A673 (cell line): ENCODE data around the gene KDM8. TPM values are rescaled to one million over a fixed set of nuclear protein-coding genes. Genes with fewer than 3 reads are reported as not detected.

Experiments used
- BruUV-seq: library from RNA; stranded (reverse); fragments of 400-500 nt; replicated peaks from 2 replicates; lab custom pipeline; 2021; lab: Mats Ljungman, UMichigan
- CTCF ChIA-PET: fragments of 300-600 bp; sonication (Branson Sonifier 250); formaldehyde crosslinking; loops from one replicate; lab custom pipeline; 2022; ENCODE audit warnings: antibody characterized with exemption; lab: Charles Lee
- POLR2A ChIA-PET: fragments of 300-600 bp; sonication (Branson Sonifier 250); formaldehyde crosslinking; loops from one replicate; lab custom pipeline; 2022; ENCODE audit warnings: antibody characterized with exemption; ENCODE audit not compliant: low non-redundant PET; lab: Charles Lee
- DNase-seq: peaks from one replicate; pipeline ENCODE4 v3.0.0-alpha.2; 2015; ENCODE audit warnings: low spot score
- H3K27ac ChIP-seq: fragments of 200-600 bp; sonication (generic); 2 replicates; pipeline ENCODE4 v1.5.1; 2016; ENCODE audit warnings: mixed run types, low read depth, mild to moderate bottlenecking, mixed read lengths, antibody characterized with exemption, low read length; ENCODE audit not compliant: poor library complexity, severe bottlenecking
- H3K27me3 ChIP-seq: fragments of 200-600 bp; sonication (generic); replicated peaks from 2 replicates; pipeline ENCODE4 v1.6.1; 2017; ENCODE audit warnings: mixed run types, low read depth, mild to moderate bottlenecking, mixed read lengths, antibody characterized with exemption, low read length; ENCODE audit not compliant: insufficient read depth, poor library complexity
- H3K36me3 ChIP-seq: fragments of 200-600 bp; sonication (generic); 2 replicates; pipeline ENCODE4 v1.6.1; 2016; ENCODE audit warnings: mixed run types, mild to moderate bottlenecking, mixed read lengths, antibody characterized with exemption, low read length; ENCODE audit not compliant: insufficient read depth, poor library complexity, severe bottlenecking
- H3K4me1 ChIP-seq: fragments of 200-600 bp; sonication (generic); 2 replicates; pipeline ENCODE4 v1.6.1; 2017; ENCODE audit warnings: mixed run types, mild to moderate bottlenecking, mixed read lengths, antibody characterized with exemption, low read length; ENCODE audit not compliant: insufficient read depth, poor library complexity, severe bottlenecking
- H3K4me3 ChIP-seq: fragments of 200-600 bp; sonication (generic); 2 replicates; pipeline ENCODE4 v1.5.1; 2016; ENCODE audit warnings: low read depth, mixed run types, mild to moderate bottlenecking, mixed read lengths, low read length; ENCODE audit not compliant: poor library complexity, severe bottlenecking
- H3K9me3 ChIP-seq: fragments of 200-600 bp; sonication (generic); 2 replicates; pipeline ENCODE4 v1.6.1; 2016; ENCODE audit warnings: mixed run types, low read depth, mild to moderate bottlenecking, mixed read lengths, antibody characterized with exemption, low read length; ENCODE audit not compliant: poor library complexity, severe bottlenecking
- CTCF ChIP-seq: fragments of 300-800, 200-600 bp; sonication (generic); conservative IDR thresholded peaks from 2 replicates; pipeline ENCODE4 v1.5.1; 2017; ENCODE audit warnings: low read depth, mild to moderate bottlenecking, antibody characterized with exemption, low read length, moderate library complexity, mixed read lengths
- EZH2 ChIP-seq: fragments of 200-600 bp; sonication (generic); IDR thresholded peaks from 2 replicates; pipeline ENCODE4 v1.6.1; 2017; ENCODE audit warnings: borderline replicate concordance, low read depth, mild to moderate bottlenecking, mixed read lengths, antibody characterized with exemption, low read length; ENCODE audit not compliant: poor library complexity, severe bottlenecking
- intact Hi-C: fragments of 100-400 bp; cut with micrococcal nuclease; formaldehyde crosslinking; loops from one replicate; pipeline ENCODE4 v1.10.0; 2022; ENCODE audit not compliant: unreplicated experiment
- total RNA-seq: library from RNA; stranded (reverse); gene quantifications from 2 replicates; pipeline ENCODE4 v1.2.3, GENCODE V29; 2021

Gene KDM8
- total RNA-seq, 1 experiment from 2014 or later, result 8.8 TPM

GRCh38 chr16:27210174-27210573 lies 6.8 kb downstream of the KDM8 start:
- ChIA-PET CTCF (no interaction called here), POLR2A (no interaction called here)
- H3K4me3 ChIP-seq, result no peak overlapping the region
- H3K9me3 ChIP-seq, result no peaks in the 10 kb centered on the region
- no peaks in the 10 kb centered on the region for H3K4me1 ChIP-seq
- no TSS peak for BruUV-seq
- no peak overlapping the region for H3K27ac ChIP-seq
- no peaks in the 10 kb centered on the region for H3K27me3 ChIP-seq
- H3K36me3 ChIP-seq, result no peaks in the 10 kb centered on the region
- TF ChIP-seq EZH2 (no peak), CTCF (no peak)
- DNase-seq, result no peak
- intact Hi-C loops, result no loop called here

DNA sequence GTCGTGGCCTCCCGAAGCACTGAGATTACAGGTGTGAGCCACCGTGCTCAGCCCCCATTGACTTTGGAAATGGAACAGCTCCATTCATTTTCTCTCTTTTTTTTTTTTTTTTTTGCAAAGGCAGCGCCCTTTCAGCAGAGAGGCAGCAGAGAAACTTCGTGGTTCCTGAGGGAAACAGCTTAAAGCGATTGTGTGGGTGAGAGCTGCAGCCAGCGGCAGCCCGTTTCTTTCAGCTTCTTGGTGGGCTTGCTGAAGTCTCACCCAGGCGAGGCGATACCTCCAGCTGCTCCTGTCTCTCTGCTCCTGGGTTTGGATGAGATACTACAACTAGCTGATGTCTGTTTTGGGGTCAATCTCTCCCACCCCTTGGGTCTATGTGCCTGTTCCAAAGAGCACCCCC lies 7.7 kb downstream of the KDM8 start:
- Histone ChIP-seq H3K4me3 (no peak overlapping the region), H3K36me3 (no peaks in the 10 kb centered on the region), H3K9me3 (no peaks in the 10 kb centered on the region), H3K4me1 (no peaks in the 10 kb centered on the region), H3K27ac (no peak overlapping the region), H3K27me3 (no peaks in the 10 kb centered on the region)
- BruUV-seq, result no TSS peak
- no peak for TF ChIP-seq CTCF
- TF ChIP-seq EZH2, result no peak
- POLR2A ChIA-PET, result no interaction called here
- intact Hi-C loops, result no loop called here
- CTCF ChIA-PET, result interaction anchor here (0.6 kb wide), 1 partner anchor 545 kb away, joined by 8 read pairs; no protein-coding TSS in a partner anchor
- DNase-seq, result no peak

GRCh38 chr16:27214084-27214961 lies 11.0 kb downstream of the KDM8 start:
- H3K4me1 ChIP-seq, result no peaks in the 10 kb centered on the region
- no peak overlapping the region for H3K4me3 ChIP-seq
- POLR2A ChIA-PET, result no interaction called here
- no peaks in the 10 kb centered on the region for H3K36me3 ChIP-seq
- no peaks in the 10 kb centered on the region for H3K27me3 ChIP-seq
- no TSS peak for BruUV-seq
- intact Hi-C loops, result no loop called here
- no peak overlapping the region for H3K27ac ChIP-seq
- no peak for DNase-seq
- no peak for TF ChIP-seq EZH2
- no peak for TF ChIP-seq CTCF
- no peaks in the 10 kb centered on the region for H3K9me3 ChIP-seq
- CTCF ChIA-PET, result no interaction called here
